Stomach (tissue), 4 donors: Measurements from ENCODE around the gene KLHDC9.

ENCODE experiments used
- CTCF ChIP-seq, 7 experiments: fragments of 450-650 bp in 4 of 7; fragments of 200-600 bp in 3 of 7; sonication (generic) in 3 of 7; IDR thresholded peaks; one replicate each; pipeline ENCODE4 v1.5.1; 2016 to 2019; ENCODE audit warnings: antibody characterized with exemption in 7 of 7, control low read depth in 2 of 7, mild to moderate bottlenecking in 1 of 7
- EP300 ChIP-seq: sonication (generic); formaldehyde crosslinking; IDR thresholded peaks from one replicate; pipeline ENCODE4 v1.6.1; 2017; ENCODE audit warnings: antibody characterized with exemption
- POLR2A ChIP-seq, 4 donors: fragments of 450-650 bp; IDR thresholded peaks; one replicate each; pipeline ENCODE4 v1.6.1; 2016; ENCODE audit warnings: antibody characterized with exemption in 4 of 4, control low read depth in 2 of 4, mild to moderate bottlenecking in 1 of 4, moderate library complexity in 1 of 4
- POLR2AphosphoS5 ChIP-seq, 3 donors: sonication (generic); formaldehyde crosslinking; IDR thresholded peaks; one replicate each; pipeline ENCODE4 v1.6.1; 2016; ENCODE audit warnings: antibody characterized with exemption in 3 of 3

GRCh38 chr1:161096015-161096414 is 2.1 kb upstream of the KLHDC9 start:
- TF ChIP-seq CTCF (IDR thresholded peaks at IDR 0.05) (no peak), POLR2A (IDR thresholded peaks at IDR 0.05) (no peak), POLR2AphosphoS5 (IDR thresholded peaks at IDR 0.05) (no peak), EP300 (no peak)
